HCT116 (cell line): ENCODE data around the gene GNGT2. TPM values are rescaled to one million over a fixed set of nuclear protein-coding genes. Genes with fewer than 3 reads are reported as not detected.

Source experiments
- ATAC-seq: fragments of 200-7000 bp; cut with Tn5 transposase; 2 replicates; pipeline ENCODE4 v1.9.1; 2020; ENCODE audit warnings: mild to moderate bottlenecking, moderate library complexity
- BruUV-seq: library from RNA; stranded (reverse); fragments of 400-500 nt; replicated peaks from 2 replicates; lab custom pipeline; 2021; lab: Mats Ljungman, UMichigan
- CTCF ChIA-PET: fragments of 300-600 bp; sonication (Branson Sonifier 250); formaldehyde crosslinking; loops from one replicate; lab custom pipeline; 2021; ENCODE audit warnings: antibody characterized with exemption; lab: Charles Lee
- POLR2A ChIA-PET: fragments of 300-600, 350-600 bp; sonication (Branson Sonifier 250); formaldehyde crosslinking; loops from one replicate; lab custom pipeline; 2021; ENCODE audit warnings: antibody characterized with exemption; lab: Charles Lee
- RAD21 ChIA-PET, 2 experiments: fragments of 300-600 bp; sonication (Branson Sonifier 250); formaldehyde crosslinking; loops; one replicate each; lab custom pipeline; 2023; ENCODE audit warnings: low total read pairs in 2 of 2; ENCODE audit not compliant: uncharacterized antibody in 2 of 2, unreplicated experiment in 2 of 2, low non-redundant PET in 1 of 2; lab: Charles Lee
- DNase-seq: peaks from one replicate; pipeline ENCODE4 v3.0.0-alpha.2; 2010; ENCODE audit warnings: low read depth, low spot score
- H2AFZ ChIP-seq: fragments of 200-600 bp; shearing (Covaris generic), sonication (generic); 2 replicates; pipeline ENCODE4 v1.6.1; 2017; ENCODE audit warnings: low read depth, mixed run types, mixed read lengths, antibody characterized with exemption, low read length; ENCODE audit not compliant: poor library complexity, severe bottlenecking
- H3K27ac ChIP-seq: 2 replicates; pipeline ENCODE4 v1.5.1; 2012; ENCODE audit warnings: low read depth, low read length
- H3K27me3 ChIP-seq: fragments of 200-600 bp; sonication (generic); 2 replicates; pipeline ENCODE4 v1.6.1; 2016; ENCODE audit warnings: mixed run types, low read length, mixed read lengths; ENCODE audit not compliant: insufficient read depth
- H3K36me3 ChIP-seq, 2 experiments: fragments of 200-500 bp in 1 of 2; fragments of 200-600 bp in 1 of 2; sonication (Bioruptor generic) in 1 of 2; sonication (generic) in 1 of 2; 2 replicates each; pipeline versions ENCODE4 v1.5.1 to v1.6.1; 2014 to 2016; ENCODE audit warnings: low read length in 2 of 2, inconsistent platforms in 1 of 2, mixed read lengths in 1 of 2, mixed run types in 1 of 2; ENCODE audit not compliant: insufficient read depth in 2 of 2, control insufficient read depth in 1 of 2
- H3K4me1 ChIP-seq, 2 experiments: fragments of 200-600 bp in 1 of 2; sonication (generic) in 1 of 2; 2 replicates each; pipeline versions ENCODE4 v1.5.1 to v1.6.1; 2012 to 2017; ENCODE audit warnings: low read length in 2 of 2, inconsistent platforms in 1 of 2, mild to moderate bottlenecking in 1 of 2, mixed read lengths in 1 of 2, mixed run types in 1 of 2, moderate library complexity in 1 of 2; ENCODE audit not compliant: insufficient read depth in 2 of 2, control insufficient read depth in 1 of 2
- H3K4me2 ChIP-seq: fragments of 200-600 bp; sonication (generic); 2 replicates; pipeline ENCODE4 v1.6.1; 2017; ENCODE audit warnings: mixed run types, low read length, mixed read lengths
- H3K4me3 ChIP-seq, 2 experiments: fragments of 200-600 bp in 1 of 2; sonication (generic) in 1 of 2; replicated peaks in 1 of 2; 2 replicates each; pipeline ENCODE4 v1.5.1; 2011 to 2016; ENCODE audit warnings: low read length in 2 of 2, control low read depth in 1 of 2, low read depth in 1 of 2, mild to moderate bottlenecking in 1 of 2, mixed read lengths in 1 of 2, mixed run types in 1 of 2
- H3K79me2 ChIP-seq: fragments of 200-600 bp; sonication (generic); 2 replicates; pipeline ENCODE4 v1.6.1; 2017; ENCODE audit warnings: mild to moderate bottlenecking, mixed run types, low read length, moderate library complexity, mixed read lengths; ENCODE audit not compliant: insufficient read depth
- H3K9ac ChIP-seq: fragments of 200-600 bp; sonication (generic); 2 replicates; pipeline ENCODE4 v1.6.1; 2016; ENCODE audit warnings: low read length, mixed read lengths
- H3K9me2 ChIP-seq: fragments of 200-600 bp; sonication (generic), shearing (Covaris generic); 2 replicates; pipeline ENCODE4 v1.6.1; 2017; ENCODE audit warnings: mixed run types, mild to moderate bottlenecking, moderate library complexity; ENCODE audit not compliant: insufficient read depth
- H3K9me3 ChIP-seq, 2 experiments: fragments of 200-500 bp in 1 of 2; fragments of 200-600 bp in 1 of 2; sonication (Bioruptor generic) in 1 of 2; sonication (generic) in 1 of 2; 2 replicates each; pipeline ENCODE4 v1.6.1; 2014 to 2017; ENCODE audit warnings: low read length in 2 of 2, mixed read lengths in 2 of 2, inconsistent platforms in 1 of 2, low read depth in 1 of 2, mild to moderate bottlenecking in 1 of 2, mixed run types in 1 of 2, moderate library complexity in 1 of 2; ENCODE audit not compliant: control insufficient read depth in 1 of 2, insufficient read depth in 1 of 2
- H4K20me1 ChIP-seq: fragments of 200-600 bp; sonication (generic), shearing (Covaris generic); 2 replicates; pipeline ENCODE4 v1.6.1; 2017; ENCODE audit warnings: mixed run types, mild to moderate bottlenecking, moderate library complexity; ENCODE audit not compliant: insufficient read depth
- EGR1 ChIP-seq: IDR thresholded peaks from 2 replicates; pipeline ENCODE4 v1.6.1; 2012; ENCODE audit warnings: low read depth
- EZH2phosphoT487 ChIP-seq: fragments of 200-600 bp; IDR thresholded peaks from 2 replicates; pipeline ENCODE4 v1.6.1; 2018; ENCODE audit warnings: antibody characterized with exemption, borderline replicate concordance
- FOSL1 ChIP-seq: IDR thresholded peaks from 2 replicates; pipeline ENCODE4 v1.6.1; 2012; ENCODE audit warnings: low read depth
- JUND ChIP-seq: IDR thresholded peaks from 2 replicates; pipeline ENCODE4 v1.6.1; 2012
- POLR2A ChIP-seq: IDR thresholded peaks from 2 replicates; pipeline ENCODE4 v1.7.0; 2011; ENCODE audit warnings: borderline replicate concordance; ENCODE audit not compliant: insufficient read depth, insufficient read length; ENCODE audit errors: extremely low read depth
- POLR2AphosphoS5 ChIP-seq: IDR thresholded peaks from 2 replicates; pipeline ENCODE4 v1.6.1; 2011; ENCODE audit warnings: mild to moderate bottlenecking, low read depth, low read length, moderate library complexity
- SP1 ChIP-seq: IDR thresholded peaks from 2 replicates; pipeline ENCODE4 v1.6.1; 2012; ENCODE audit warnings: low read depth
- YY1 ChIP-seq: IDR thresholded peaks from 2 replicates; pipeline ENCODE4 v1.6.1; 2011; ENCODE audit warnings: low read length, low read depth, moderate library complexity, mild to moderate bottlenecking; ENCODE audit not compliant: insufficient replicate concordance; ENCODE audit errors: extremely low read depth
- intact Hi-C: fragments of 100-400 bp; cut with micrococcal nuclease; formaldehyde crosslinking; loops from 2 replicates; pipeline ENCODE4 v1.10.0; 2022
- total RNA-seq: library from RNA; stranded (reverse); gene quantifications from one replicate; pipeline ENCODE4 v1.2.1, GENCODE V29; 2021; ENCODE audit not compliant: unreplicated experiment
- TF ChIP-seq, protein P1 (sequence below): IDR thresholded peaks from 2 replicates; pipeline ENCODE4 v1.6.1; 2011; ENCODE audit warnings: mild to moderate bottlenecking, low read length, moderate library complexity; ENCODE audit not compliant: insufficient replicate concordance; ENCODE audit errors: extremely low read depth
- TF ChIP-seq, protein P2 (sequence below): IDR thresholded peaks from 2 replicates; pipeline ENCODE4 v1.6.1; 2012
- TF ChIP-seq, protein P3 (sequence below), 3 experiments: fragments of 200-600 bp in 1 of 3; sonication (generic) in 1 of 3; IDR thresholded peaks in 2 of 3; conservative IDR thresholded peaks in 1 of 3; 2 replicates each; pipeline ENCODE4 v1.5.1; 2012 to 2017; ENCODE audit warnings: low read depth in 2 of 3, low read length in 2 of 3, antibody characterized with exemption in 1 of 3, borderline replicate concordance in 1 of 3, control low read depth in 1 of 3, mild to moderate bottlenecking in 1 of 3, mixed read lengths in 1 of 3, mixed run types in 1 of 3, moderate library complexity in 1 of 3; ENCODE audit not compliant: insufficient read depth in 1 of 3

GNGT2 gene
- total RNA-seq, 1 experiment from 2014 or later: not detected

DNA sequence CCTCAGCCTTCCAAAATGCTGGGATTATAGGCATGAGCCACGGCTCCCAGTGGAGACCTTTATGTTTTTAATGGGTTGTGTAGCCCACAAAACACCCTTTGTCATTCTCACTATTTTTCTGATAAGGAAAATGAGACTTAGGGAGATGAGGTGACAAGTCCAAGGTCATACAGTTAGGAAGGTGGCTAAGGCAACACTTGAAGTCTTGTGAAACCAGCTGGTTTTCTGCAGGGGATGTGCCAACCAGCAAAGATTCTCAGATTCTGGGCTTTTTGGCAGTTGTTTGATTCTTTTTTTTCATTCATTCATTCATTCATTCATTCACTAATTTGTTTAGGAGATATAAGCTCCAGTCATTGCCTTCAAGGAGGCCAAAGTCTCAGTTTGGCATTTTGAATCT lies 30.2 kb upstream of the GNGT2 start (continued):
- TF ChIP-seq EGR1 (no peak), JUND (no peak), POLR2AphosphoS5 (no peak), SP1 (no peak)
- TF ChIP-seq, protein P1, sequence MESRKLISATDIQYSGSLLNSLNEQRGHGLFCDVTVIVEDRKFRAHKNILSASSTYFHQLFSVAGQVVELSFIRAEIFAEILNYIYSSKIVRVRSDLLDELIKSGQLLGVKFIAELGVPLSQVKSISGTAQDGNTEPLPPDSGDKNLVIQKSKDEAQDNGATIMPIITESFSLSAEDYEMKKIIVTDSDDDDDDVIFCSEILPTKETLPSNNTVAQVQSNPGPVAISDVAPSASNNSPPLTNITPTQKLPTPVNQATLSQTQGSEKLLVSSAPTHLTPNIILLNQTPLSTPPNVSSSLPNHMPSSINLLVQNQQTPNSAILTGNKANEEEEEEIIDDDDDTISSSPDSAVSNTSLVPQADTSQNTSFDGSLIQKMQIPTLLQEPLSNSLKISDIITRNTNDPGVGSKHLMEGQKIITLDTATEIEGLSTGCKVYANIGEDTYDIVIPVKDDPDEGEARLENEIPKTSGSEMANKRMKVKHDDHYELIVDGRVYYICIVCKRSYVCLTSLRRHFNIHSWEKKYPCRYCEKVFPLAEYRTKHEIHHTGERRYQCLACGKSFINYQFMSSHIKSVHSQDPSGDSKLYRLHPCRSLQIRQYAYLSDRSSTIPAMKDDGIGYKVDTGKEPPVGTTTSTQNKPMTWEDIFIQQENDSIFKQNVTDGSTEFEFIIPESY: no peak
- TF ChIP-seq, protein P2, sequence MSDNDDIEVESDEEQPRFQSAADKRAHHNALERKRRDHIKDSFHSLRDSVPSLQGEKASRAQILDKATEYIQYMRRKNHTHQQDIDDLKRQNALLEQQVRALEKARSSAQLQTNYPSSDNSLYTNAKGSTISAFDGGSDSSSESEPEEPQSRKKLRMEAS: no peak
- TF ChIP-seq, all 23 proteins: peak for 0

DNA sequence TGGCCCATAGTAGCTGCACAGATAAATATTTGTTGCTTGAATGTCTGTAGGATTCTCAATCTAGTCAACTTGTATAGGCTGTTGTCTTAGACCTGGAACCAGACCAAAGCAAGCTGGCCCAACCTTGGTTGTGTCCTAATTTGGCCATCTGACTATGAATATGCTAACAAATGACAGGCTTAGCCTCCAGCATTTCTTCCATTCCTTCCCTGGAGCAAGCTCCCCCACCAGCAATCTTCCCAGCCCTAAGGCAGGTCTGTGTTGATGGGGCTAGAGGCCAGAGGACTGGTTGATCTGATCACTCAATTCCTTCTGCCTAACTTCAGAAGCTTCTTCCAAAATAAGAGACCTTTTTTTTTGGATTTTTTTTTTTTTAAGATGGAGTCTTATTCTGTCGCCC lies 29.6 kb upstream of the GNGT2 start:
- Histone ChIP-seq H3K27ac (no peak overlapping the region), H3K9me3 (no peaks in the 10 kb centered on the region), H4K20me1 (no peaks in the 10 kb centered on the region), H3K9me2 (no peaks in the 10 kb centered on the region), H3K36me3 (no peaks in the 10 kb centered on the region), H3K27me3 (no peaks in the 10 kb centered on the region), H3K9ac (no peak overlapping the region), H3K4me3 (no peak overlapping the region), H3K79me2 (no peaks in the 10 kb centered on the region), H2AFZ (no peak overlapping the region), H3K4me2 (no peak overlapping the region), H3K4me1 (no peaks in the 10 kb centered on the region)
- POLR2A ChIA-PET: interaction anchor here (1.3 to 1.7 kb wide), 2 partner anchors 8 to 21 kb away, joined by 4 read pairs; no protein-coding TSS in a partner anchor
- ATAC-seq (no peak), DNase-seq (no peak)
- RAD21 ChIA-PET: no interaction called here
- CTCF ChIA-PET: interaction anchor here (1.1 kb wide), 1 partner anchor 316 kb away, joined by 4 read pairs; no protein-coding TSS in a partner anchor
- TF ChIP-seq, protein P1: no peak
- TF ChIP-seq POLR2A (no peak), FOSL1 (no peak), EZH2phosphoT487 (no peak), JUND (no peak), YY1 (no peak)
- TF ChIP-seq, protein P3, sequence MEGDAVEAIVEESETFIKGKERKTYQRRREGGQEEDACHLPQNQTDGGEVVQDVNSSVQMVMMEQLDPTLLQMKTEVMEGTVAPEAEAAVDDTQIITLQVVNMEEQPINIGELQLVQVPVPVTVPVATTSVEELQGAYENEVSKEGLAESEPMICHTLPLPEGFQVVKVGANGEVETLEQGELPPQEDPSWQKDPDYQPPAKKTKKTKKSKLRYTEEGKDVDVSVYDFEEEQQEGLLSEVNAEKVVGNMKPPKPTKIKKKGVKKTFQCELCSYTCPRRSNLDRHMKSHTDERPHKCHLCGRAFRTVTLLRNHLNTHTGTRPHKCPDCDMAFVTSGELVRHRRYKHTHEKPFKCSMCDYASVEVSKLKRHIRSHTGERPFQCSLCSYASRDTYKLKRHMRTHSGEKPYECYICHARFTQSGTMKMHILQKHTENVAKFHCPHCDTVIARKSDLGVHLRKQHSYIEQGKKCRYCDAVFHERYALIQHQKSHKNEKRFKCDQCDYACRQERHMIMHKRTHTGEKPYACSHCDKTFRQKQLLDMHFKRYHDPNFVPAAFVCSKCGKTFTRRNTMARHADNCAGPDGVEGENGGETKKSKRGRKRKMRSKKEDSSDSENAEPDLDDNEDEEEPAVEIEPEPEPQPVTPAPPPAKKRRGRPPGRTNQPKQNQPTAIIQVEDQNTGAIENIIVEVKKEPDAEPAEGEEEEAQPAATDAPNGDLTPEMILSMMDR (IDR thresholded peaks at IDR 0.05 in 2 of 3, conservative IDR thresholded peaks at IDR 0.05 in 1 of 3; ENCODE audit: borderline replicate concordance in 1 of 3, insufficient read depth in 1 of 3, low read depth in 2 of 3, low read length in 2 of 3): no peak
- intact Hi-C loops: no loop called here
- no TSS peak for BruUV-seq
